Kidney (tissue), 14 donors: ENCODE results near the gene SSBP1. TPM values are rescaled to one million over a fixed set of nuclear protein-coding genes. Genes with fewer than 3 reads are reported as not detected.

Experiments used
- DNase-seq, 5 donors: peaks; one replicate each; pipeline ENCODE4 v3.0.0-alpha.2; 2013 to 2020
- FAIRE-seq: peaks from 2 replicates; lab custom pipeline; 2012; peaks lifted over from hg19 to GRCh38; lab: Jason Lieb, UNC
- H3K27ac ChIP-seq, 2 donors: one replicate each; pipeline ENCODE4 v1.7.0; 2013; ENCODE audit warnings: low read depth in 2 of 2, low read length in 2 of 2, inconsistent platforms in 1 of 2
- H3K27me3 ChIP-seq: one replicate; pipeline ENCODE4 v1.7.1; 2013; ENCODE audit warnings: low read length, inconsistent platforms; ENCODE audit not compliant: control insufficient read depth, insufficient read depth
- H3K36me3 ChIP-seq, 3 donors: one replicate each; pipeline versions ENCODE4 v1.7.0 to v1.7.1; 2013; ENCODE audit warnings: low read length in 3 of 3, control low read depth in 1 of 3, inconsistent platforms in 1 of 3; ENCODE audit not compliant: insufficient read depth in 3 of 3, control insufficient read depth in 2 of 3
- H3K4me1 ChIP-seq, 3 donors: one replicate each; pipeline versions ENCODE4 v1.7.0 to v1.7.1; 2013; ENCODE audit warnings: low read length in 3 of 3, inconsistent platforms in 1 of 3, low read depth in 1 of 3; ENCODE audit not compliant: control insufficient read depth in 2 of 3, insufficient read depth in 2 of 3
- H3K4me3 ChIP-seq, 3 donors: one replicate each; pipeline versions ENCODE4 v1.7.0 to v1.8.1; 2013; ENCODE audit warnings: low read length in 3 of 3, control low read depth in 1 of 3, inconsistent platforms in 1 of 3
- H3K9ac ChIP-seq, 3 donors: one replicate each; pipeline versions ENCODE4 v1.7.0 to v1.7.1; 2013; ENCODE audit warnings: low read length in 3 of 3, control low read depth in 1 of 3, inconsistent platforms in 1 of 3
- H3K9me3 ChIP-seq, 3 donors: one replicate each; pipeline versions ENCODE4 v1.7.0 to v1.7.1; 2013; ENCODE audit warnings: low read length in 3 of 3, control low read depth in 1 of 3, inconsistent platforms in 1 of 3; ENCODE audit not compliant: control insufficient read depth in 2 of 3, insufficient read depth in 1 of 3
- intact Hi-C: fragments of 100-400 bp; cut with DNase I; formaldehyde crosslinking; loops from one replicate; pipeline ENCODE4 v1.11.1; 2022
- polyA plus RNA-seq: library from polyadenylated mRNA; stranded (reverse); fragments of 350-450 nt; fragmentation: Illumina TruSeq; extraction: RNeasy Lipid Tissue Mini Kit (QIAGEN cat#74804); gene quantifications from one replicate; pipeline ENCODE4 v1.2.3, GENCODE V29; 2014; ENCODE audit warnings: low read depth, low replicate concordance; ENCODE audit not compliant: insufficient read depth
- total RNA-seq: library from RNA; stranded (reverse); fragmentation: NEBNext Ultra II Directional; extraction: Animal tissue kit (Norgen Biotek cat#: 25700); gene quantifications from one replicate; pipeline ENCODE4 v1.2.1, GENCODE V29; 2021
- TF ChIP-seq, protein P1 (sequence below): IDR thresholded peaks from 3 replicates; pipeline ENCODE4 v1.5.1; 2012; ENCODE audit warnings: mild to moderate bottlenecking, moderate library complexity, borderline replicate concordance; ENCODE audit not compliant: insufficient read depth; ENCODE audit errors: extremely low read depth
- donor health status: control.
- donor health status: control.
- donor health status: control.
- donor health status: control.
- donor health status: control.
- donor health status: DM: yes; HTN: yes; CAD: no.
- donor health status: Normal renal cell carcinoma (clear cell type).

The SSBP1 gene
- total and polyA plus RNA-seq, 2 donors from 2014 or later: 90.2 to 190 TPM

DNA sequence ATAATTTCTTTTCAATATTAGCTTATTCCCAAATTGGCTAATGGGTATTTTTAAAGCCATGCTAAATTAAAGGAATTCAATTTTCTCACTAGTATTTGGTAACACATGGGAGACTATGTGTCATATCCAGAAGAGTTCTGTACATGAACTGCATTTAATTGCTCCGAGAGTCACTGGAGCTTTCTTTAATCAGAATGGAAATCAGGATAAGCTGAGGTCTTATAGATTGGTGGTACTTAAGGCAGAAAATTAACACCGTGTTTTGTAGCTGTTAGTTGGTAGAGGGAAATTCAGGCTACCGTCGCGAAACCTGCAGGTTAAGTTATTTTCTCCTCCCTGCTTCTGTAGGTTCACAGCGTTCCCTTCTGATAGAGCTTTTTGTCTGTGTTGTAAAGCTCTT is 29.8 kb upstream of the SSBP1 start, which contains the start of gene WEE2:
TSS of gene WEE2 (plus strand) at position 3 of the 400 bp plus-strand sequence. CDS start 406 bp downstream, outside the sequence.
- no peak for FAIRE-seq

GRCh38 chr7:141709318-141709717 is 28.8 kb upstream of the SSBP1 start:
- Histone ChIP-seq H3K9ac (no peak overlapping the region), H3K9me3 (no peaks in the 10 kb centered on the region), H3K27me3 (no peaks in the 10 kb centered on the region), H3K27ac (no peak overlapping the region), H3K4me1 (peaks cover 0 to 5% (median 0%) of the 10 kb centered on the region in 3 donors), H3K36me3 (no peaks in the 10 kb centered on the region), H3K4me3 (no peak overlapping the region)
- no peak for DNase-seq
- intact Hi-C loops: no loop called here
- no peak for FAIRE-seq
- TF ChIP-seq, protein P1, sequence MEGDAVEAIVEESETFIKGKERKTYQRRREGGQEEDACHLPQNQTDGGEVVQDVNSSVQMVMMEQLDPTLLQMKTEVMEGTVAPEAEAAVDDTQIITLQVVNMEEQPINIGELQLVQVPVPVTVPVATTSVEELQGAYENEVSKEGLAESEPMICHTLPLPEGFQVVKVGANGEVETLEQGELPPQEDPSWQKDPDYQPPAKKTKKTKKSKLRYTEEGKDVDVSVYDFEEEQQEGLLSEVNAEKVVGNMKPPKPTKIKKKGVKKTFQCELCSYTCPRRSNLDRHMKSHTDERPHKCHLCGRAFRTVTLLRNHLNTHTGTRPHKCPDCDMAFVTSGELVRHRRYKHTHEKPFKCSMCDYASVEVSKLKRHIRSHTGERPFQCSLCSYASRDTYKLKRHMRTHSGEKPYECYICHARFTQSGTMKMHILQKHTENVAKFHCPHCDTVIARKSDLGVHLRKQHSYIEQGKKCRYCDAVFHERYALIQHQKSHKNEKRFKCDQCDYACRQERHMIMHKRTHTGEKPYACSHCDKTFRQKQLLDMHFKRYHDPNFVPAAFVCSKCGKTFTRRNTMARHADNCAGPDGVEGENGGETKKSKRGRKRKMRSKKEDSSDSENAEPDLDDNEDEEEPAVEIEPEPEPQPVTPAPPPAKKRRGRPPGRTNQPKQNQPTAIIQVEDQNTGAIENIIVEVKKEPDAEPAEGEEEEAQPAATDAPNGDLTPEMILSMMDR: no peak

More for the DNA sequence above, 29.8 kb upstream of the SSBP1 start, which contains the start of gene WEE2:
- Histone ChIP-seq H3K36me3 (no peaks in the 10 kb centered on the region), H3K4me1 (no peaks in the 10 kb centered on the region), H3K27me3 (no peaks in the 10 kb centered on the region), H3K9ac (no peak within 1 kb of the TSS), H3K9me3 (no peaks in the 10 kb centered on the region), H3K4me3 (no peak within 1 kb of the TSS), H3K27ac (no peak within 1 kb of the TSS)
- TF ChIP-seq, protein P1: no peak
- no peak for DNase-seq
- intact Hi-C loops: no loop called here

- Histone ChIP-seq H3K9ac (no peak overlapping the region), H3K9me3 (no peaks in the 10 kb centered on the region), H3K27me3 (no peaks in the 10 kb centered on the region), H3K27ac (no peak overlapping the region), H3K4me3 (no peak overlapping the region), H3K36me3 (no peaks in the 10 kb centered on the region), H3K4me1 (peaks cover 0 to 5% (median 0%) of the 10 kb centered on the region in 3 donors)
- FAIRE-seq (no peak), DNase-seq (no peak)
- TF ChIP-seq, protein P1: no peak
- intact Hi-C loops: no loop called here
Observed at GRCh38 chr7:141709749-141710148, 28.4 kb upstream of the SSBP1 start.

DNA sequence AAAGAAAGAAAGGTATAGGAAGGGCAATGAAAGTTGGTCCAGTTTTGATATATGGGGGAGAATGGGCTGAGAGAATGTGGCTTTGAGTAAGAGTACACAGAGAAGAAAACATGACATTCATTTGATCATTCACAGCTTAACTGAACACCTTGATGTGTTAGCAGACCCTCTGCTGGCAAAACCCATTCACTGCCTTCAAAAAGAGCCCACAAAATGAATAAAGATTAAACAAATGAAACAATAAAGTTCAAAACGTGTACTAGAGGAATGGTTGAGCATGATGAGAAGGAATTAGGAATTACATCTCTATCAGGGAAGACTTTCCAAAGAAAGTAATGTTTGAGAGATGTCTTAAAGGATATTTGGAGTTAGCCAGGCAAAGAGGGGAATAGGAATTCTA is 27.9 kb upstream of the SSBP1 start:
- Histone ChIP-seq H3K9me3 (no peaks in the 10 kb centered on the region), H3K9ac (no peak overlapping the region), H3K27ac (no peak overlapping the region), H3K36me3 (no peaks in the 10 kb centered on the region), H3K27me3 (no peaks in the 10 kb centered on the region), H3K4me3 (no peak overlapping the region), H3K4me1 (peaks cover 0 to 5% (median 0%) of the 10 kb centered on the region in 3 donors)
- intact Hi-C loops: no loop called here
- no peak for FAIRE-seq
- TF ChIP-seq, protein P1: no peak
- no peak for DNase-seq
